Effector memory CD4-positive, alpha-beta T cell (primary cell): ENCODE measurements around the gene IKBIP.
A peak's percentile ranks its signal among the peaks of the same experiment; 100 is the strongest.
"Not testable (repeated sequence)": the region's sequence is repeated elsewhere in the genome, so short reads cannot be mapped to it uniquely, and the experiment has no call there.

Source experiments
- DNase-seq, 3 donors: peaks; one replicate each; pipeline ENCODE4 v3.0.0-alpha.2; 2020
- H3K27ac ChIP-seq: 2 replicates; pipeline ENCODE4 v1.7.0; 2013; ENCODE audit warnings: mild to moderate bottlenecking, low read length, moderate library complexity; ENCODE audit not compliant: insufficient read depth, poor library complexity, severe bottlenecking
- H3K27me3 ChIP-seq: replicated peaks from 2 replicates; pipeline ENCODE4 v1.7.0; 2013; ENCODE audit warnings: mild to moderate bottlenecking, low read length; ENCODE audit not compliant: insufficient read depth, control insufficient read depth, poor library complexity, severe bottlenecking
- H3K36me3 ChIP-seq: 2 replicates; pipeline ENCODE4 v1.7.0; 2013; ENCODE audit warnings: mild to moderate bottlenecking, low read length, moderate library complexity; ENCODE audit not compliant: control insufficient read depth, insufficient read depth
- H3K4me1 ChIP-seq: 2 replicates; pipeline ENCODE4 v1.7.0; 2013; ENCODE audit warnings: low read length, mild to moderate bottlenecking; ENCODE audit not compliant: control insufficient read depth, insufficient read depth, poor library complexity, severe bottlenecking
- H3K4me3 ChIP-seq: 2 replicates; pipeline ENCODE4 v1.7.0; 2013; ENCODE audit warnings: low read length, low read depth, mild to moderate bottlenecking; ENCODE audit not compliant: insufficient read depth, poor library complexity, severe bottlenecking
- H3K9me3 ChIP-seq: 2 replicates; pipeline ENCODE4 v1.7.0; 2013; ENCODE audit warnings: mild to moderate bottlenecking, low read length, moderate library complexity; ENCODE audit not compliant: control insufficient read depth

The IKBIP gene

DNA sequence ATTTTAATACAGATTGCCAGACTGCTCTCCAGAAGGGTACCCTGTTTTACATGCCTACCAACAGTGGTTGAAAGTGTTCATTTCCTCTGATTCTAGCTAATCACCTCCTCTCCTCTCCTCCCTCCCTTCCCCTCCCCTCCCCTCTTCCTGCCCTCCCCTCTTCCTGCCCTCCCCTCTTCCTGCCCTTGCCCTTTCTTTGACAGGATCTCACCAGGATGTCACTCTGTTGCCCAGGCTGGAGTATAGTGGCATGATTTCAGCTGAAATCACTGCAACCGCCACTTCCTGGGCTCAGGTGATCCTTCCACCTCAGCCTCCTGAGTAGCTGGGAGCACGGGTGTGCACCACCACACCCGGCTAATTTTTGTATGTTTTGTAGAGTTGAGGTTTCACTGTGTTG, 25.2 kb upstream of the IKBIP start:
- no peak for DNase-seq
- Histone ChIP-seq H3K36me3 (peaks cover 35% of the 10 kb centered on the region), H3K27ac (no peak overlapping the region), H3K27me3 (no peaks in the 10 kb centered on the region), H3K4me1 (no peaks in the 10 kb centered on the region), H3K9me3 (no peaks in the 10 kb centered on the region), H3K4me3 (no peak overlapping the region)

DNA sequence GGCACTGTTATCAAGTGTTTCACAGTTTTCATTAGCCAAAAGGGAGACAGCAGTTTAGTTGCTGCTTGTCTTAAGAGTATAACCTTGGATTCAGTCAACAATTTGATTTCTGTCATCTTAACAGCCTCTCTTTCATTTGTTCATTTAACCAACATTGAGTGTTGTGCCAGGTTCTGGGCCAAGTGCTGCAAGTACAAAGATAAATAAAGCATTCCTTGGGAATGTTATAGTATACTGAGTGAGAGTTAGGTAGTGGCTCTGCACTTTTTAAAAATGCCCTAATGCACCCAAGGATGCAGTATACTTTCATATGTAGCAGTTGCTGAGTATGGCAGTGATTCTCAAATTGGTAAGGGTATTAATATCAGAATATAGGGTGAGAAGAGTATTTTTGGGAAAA, 15.9 kb upstream of the IKBIP start:
- Histone ChIP-seq H3K4me3 (no peak overlapping the region), H3K27me3 (no peaks in the 10 kb centered on the region), H3K36me3 (peaks cover 39% of the 10 kb centered on the region), H3K4me1 (no peaks in the 10 kb centered on the region), H3K9me3 (no peaks in the 10 kb centered on the region), H3K27ac (no peak overlapping the region)
- DNase-seq: no peak

DNA sequence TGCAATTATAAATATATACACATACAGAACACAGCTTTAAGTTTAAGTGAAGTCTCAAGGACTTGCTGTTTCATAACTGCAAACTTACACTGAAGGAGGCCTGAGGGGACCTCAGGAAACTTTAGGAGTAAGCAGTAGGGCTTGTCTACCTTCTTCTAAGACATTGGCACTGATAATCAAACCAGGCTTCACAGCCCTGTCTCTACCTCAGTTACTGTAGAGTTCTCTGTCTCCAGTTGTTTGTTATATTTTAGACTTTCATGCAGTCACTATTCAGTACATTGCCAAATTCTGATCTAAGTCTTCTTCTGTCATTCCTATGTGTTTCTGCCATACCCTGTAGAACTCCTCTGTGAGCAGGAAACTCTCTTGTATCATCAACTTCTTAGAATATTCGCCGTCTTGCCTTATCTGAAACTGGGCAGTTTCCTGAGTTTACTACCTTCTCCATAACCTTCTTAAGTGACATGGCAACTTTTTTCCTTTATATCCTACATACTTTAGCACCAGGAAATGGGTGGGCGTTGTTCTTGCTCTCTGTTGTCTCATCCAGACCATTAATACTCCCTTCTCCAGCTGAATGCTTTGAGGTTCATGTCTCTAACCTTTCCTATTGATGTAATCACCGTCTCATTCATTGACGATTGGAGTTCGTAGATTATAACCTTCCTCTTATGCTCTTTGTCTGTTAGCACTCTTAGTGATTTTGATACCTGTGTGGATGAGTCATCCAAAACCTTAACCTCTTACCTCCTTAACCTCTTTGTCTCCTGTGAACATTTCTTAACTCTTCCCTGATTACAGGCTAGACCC, 11.9 kb upstream of the IKBIP start:
- Histone ChIP-seq H3K4me3 (no peak overlapping the region), H3K9me3 (no peaks in the 10 kb centered on the region), H3K36me3 (peaks cover 34% of the 10 kb centered on the region), H3K4me1 (no peaks in the 10 kb centered on the region), H3K27me3 (no peaks in the 10 kb centered on the region), H3K27ac (no peak overlapping the region)
- DNase-seq: no peak

DNA sequence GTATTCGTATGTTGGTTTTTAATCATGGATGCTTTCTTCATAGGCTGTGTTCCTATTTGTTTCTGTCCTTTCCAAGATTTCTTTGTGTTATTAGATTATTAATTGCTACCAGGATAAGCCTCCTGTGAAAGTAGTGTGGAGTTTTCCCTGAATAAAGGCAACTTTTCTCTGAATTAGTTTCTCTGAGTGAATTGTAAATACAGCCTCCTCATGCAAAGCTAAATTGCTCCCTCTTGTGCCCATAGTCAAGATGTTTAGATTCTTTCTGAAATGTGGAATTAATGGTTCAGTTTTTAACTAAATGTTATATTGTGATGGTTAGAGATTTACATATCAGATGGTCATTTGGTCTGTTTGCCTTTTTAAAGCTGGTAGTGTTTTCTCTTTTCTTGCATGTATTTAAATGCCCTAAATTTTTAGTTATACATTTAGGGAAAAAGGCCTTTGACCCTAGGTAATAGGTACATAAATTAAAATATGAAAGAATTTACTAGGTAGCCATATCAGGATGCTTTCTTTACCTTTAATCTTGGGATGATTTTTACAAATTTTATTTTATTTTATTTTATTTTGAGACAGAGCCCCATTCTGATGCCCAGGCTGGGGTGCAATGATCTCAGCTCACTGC, 9.4 kb upstream of the IKBIP start:
- no peak overlapping the region for H3K27ac ChIP-seq
- peaks cover 32% of the 10 kb centered on the region for H3K36me3 ChIP-seq
- no peaks in the 10 kb centered on the region for H3K4me1 ChIP-seq
- H3K4me3 ChIP-seq: no peak overlapping the region
- DNase-seq: no peak
- no peaks in the 10 kb centered on the region for H3K9me3 ChIP-seq
- no peaks in the 10 kb centered on the region for H3K27me3 ChIP-seq

DNA sequence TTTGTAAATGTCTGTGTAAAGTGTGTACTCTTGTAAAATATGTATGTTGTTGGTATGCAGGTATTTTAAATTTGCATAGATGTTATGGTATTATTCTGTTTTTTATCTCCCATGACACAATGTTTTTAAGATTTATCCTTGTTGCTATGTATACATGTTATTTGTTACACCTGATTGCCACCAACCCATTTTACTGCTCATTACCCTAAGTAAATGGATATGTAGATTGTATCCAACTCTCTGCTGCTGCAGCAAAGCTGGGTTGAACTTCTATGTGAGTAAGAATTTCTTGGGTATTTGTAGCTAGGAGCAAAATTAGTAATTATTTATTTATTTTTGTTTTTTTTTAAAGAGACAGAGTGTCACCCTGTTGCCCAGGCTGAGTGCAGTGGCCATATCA, 6.7 kb upstream of the IKBIP start:
- Histone ChIP-seq H3K27me3 (no peaks in the 10 kb centered on the region), H3K36me3 (peaks cover 27% of the 10 kb centered on the region), H3K27ac (no peak overlapping the region), H3K4me1 (peaks cover 5% of the 10 kb centered on the region), H3K4me3 (no peak overlapping the region), H3K9me3 (no peaks in the 10 kb centered on the region)
- no peak for DNase-seq

DNA sequence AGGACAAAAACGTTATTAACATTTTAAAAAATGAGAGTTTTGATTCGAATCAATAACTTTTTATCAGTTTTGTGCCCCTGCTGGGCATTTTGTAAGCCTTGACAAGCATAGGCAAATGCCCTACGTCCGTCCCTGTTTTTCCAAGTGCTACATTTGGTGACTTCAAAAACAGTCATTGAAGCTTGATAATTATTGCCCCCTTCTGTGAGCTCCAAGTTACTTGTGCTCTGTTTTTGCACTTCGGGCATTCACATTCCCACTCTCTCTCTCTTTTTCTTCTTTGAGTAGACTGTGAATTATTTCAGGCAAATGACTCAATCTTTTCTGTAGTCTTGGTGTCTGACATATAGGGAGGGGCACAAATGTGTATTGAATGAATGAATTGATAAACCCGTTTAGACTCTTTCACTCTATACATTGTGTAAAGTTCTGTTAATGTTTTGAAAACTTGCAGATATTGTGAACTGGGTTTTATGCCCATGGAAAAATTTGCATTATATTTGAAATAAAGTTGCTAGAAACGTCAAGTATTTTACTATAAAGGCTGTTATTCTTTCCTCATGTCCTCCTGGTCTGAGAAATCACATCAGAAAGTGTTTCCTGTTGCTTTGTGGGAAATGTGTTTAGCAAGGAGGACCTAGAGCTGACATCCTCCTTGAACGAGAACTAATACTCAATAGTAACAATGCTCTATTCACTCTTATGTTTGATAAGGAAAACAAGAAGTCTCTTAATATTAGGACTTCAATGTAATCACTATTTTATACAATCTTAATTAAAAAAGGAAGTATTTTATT, 1.9 kb upstream of the IKBIP start:
- Histone ChIP-seq H3K4me1 (peaks cover 15% of the 10 kb centered on the region), H3K36me3 (peaks cover 18% of the 10 kb centered on the region), H3K4me3 (peak overlapping the region; percentile 92), H3K9me3 (no peaks in the 10 kb centered on the region), H3K27ac (no peak overlapping the region), H3K27me3 (no peaks in the 10 kb centered on the region)
- DNase-seq: no peak

DNA sequence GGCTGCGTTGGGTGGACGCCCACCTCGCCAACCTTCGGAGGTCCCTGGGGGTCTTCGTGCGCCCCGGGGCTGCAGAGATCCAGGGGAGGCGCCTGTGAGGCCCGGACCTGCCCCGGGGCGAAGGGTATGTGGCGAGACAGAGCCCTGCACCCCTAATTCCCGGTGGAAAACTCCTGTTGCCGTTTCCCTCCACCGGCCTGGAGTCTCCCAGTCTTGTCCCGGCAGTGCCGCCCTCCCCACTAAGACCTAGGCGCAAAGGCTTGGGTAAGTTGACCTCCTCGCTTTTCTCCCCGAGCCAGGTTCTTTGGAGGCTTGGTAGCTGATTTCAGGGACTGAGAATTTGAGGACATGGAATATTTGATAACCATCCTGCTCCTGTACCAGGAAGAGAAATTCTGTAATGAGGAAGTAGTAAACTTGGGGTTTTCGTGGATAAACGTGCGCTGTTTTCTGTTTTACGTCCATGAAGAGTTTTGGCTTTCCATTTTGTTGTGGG, 1.0 kb upstream of the IKBIP start:
- H3K27ac ChIP-seq: peak overlapping the region; percentile 68
- H3K4me1 ChIP-seq: peaks cover 15% of the 10 kb centered on the region
- H3K36me3 ChIP-seq: peaks cover 13% of the 10 kb centered on the region
- DNase-seq: peak in 1 of 3 donors; percentile 2
- H3K27me3 ChIP-seq: no peaks in the 10 kb centered on the region
- no peaks in the 10 kb centered on the region for H3K9me3 ChIP-seq
- H3K4me3 ChIP-seq: peak overlapping the region; percentile 92

DNA sequence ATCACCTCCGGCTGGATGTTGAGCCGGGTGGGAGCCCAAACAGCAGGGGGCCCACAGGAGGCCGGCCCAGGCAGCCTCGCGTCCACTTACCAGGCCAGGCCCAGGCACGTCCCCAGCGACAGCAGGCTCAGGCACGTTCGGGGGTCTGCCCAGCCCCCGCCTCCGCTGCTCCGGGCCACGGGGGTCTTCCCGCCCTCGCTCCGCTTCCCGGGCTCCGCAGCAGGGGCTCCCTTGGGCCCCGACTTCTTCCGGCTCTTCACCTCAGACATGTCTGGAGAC, 216 bp downstream of the IKBIP start:
- Histone ChIP-seq H3K9me3 (no peaks in the 10 kb centered on the region), H3K36me3 (peaks cover 8% of the 10 kb centered on the region), H3K4me3 (peak overlapping the region; percentile 92), H3K27ac (peak overlapping the region; percentile 68), H3K4me1 (peaks cover 15% of the 10 kb centered on the region), H3K27me3 (no peaks in the 10 kb centered on the region)
- DNase-seq: peak in 1 of 3 donors; percentile 26

DNA sequence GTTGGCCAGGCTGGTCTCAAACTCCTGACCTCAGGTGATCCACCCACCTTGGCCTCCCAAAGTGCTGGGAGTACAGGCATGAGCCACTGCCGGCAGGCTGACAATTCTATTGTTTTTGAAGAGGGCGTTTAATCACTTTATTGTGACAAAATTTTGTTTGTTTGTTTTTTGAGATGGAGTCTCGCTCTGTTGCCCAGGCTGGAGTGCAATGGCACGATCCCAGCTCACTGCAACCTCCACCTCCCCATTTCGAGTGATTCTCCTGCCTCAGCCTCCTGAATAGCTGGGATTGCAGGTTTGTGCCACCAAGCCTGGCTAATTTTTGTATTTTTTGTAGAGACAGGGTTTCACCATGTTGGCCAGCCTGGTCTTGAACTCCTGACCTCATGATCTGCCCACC, 1.8 kb downstream of the IKBIP start:
- H3K27me3 ChIP-seq, H3K27ac ChIP-seq, DNase-seq, H3K4me3 ChIP-seq, H3K36me3 ChIP-seq, H3K9me3 ChIP-seq: not testable (repeated sequence)
- H3K4me1 ChIP-seq: peaks cover 15% of the 10 kb centered on the region

DNA sequence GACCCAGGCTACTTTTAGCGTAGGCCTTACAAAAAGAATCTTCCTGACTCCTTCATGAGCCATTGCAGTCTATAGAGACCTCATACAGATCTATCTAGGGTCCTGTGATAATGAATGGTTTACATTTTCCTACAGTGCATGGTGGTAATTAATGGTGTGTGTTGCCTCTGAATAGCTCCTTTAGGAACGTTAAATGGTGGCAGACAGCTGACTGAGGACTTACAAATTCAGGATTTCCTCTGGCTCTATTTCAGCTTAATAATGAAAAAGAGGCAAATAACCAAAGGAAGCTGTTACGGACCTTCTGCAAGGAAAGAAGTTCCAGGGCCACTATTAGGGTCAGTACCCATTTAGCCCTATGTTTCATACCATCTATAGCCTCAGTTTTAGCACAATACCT, 5.1 kb downstream of the IKBIP start:
- Histone ChIP-seq H3K27me3 (no peaks in the 10 kb centered on the region), H3K4me1 (peaks cover 8% of the 10 kb centered on the region), H3K9me3 (no peaks in the 10 kb centered on the region), H3K27ac (no peak overlapping the region), H3K4me3 (no peak overlapping the region), H3K36me3 (no peaks in the 10 kb centered on the region)
- DNase-seq: no peak
